Neural progenitor cell (in vitro differentiated cells): Measurements from ENCODE around the gene RFX7.

ENCODE experiments used
- CTCF ChIP-seq: fragments of 200-600 bp; sonication (generic); IDR thresholded peaks from 2 replicates; pipeline ENCODE4 v1.5.1; 2017; ENCODE audit warnings: antibody characterized with exemption, mild to moderate bottlenecking
- EZH2phosphoT487 ChIP-seq: fragments of 200-600 bp; sonication (generic); IDR thresholded peaks from 2 replicates; pipeline ENCODE4 v1.6.1; 2017; ENCODE audit warnings: antibody characterized with exemption

GRCh38 chr15:56207711-56208110, 36.0 kb downstream of the RFX7 start:
- TF ChIP-seq CTCF, result no peak
- TF ChIP-seq EZH2phosphoT487, result no peak
